ENCODE results near the gene PXDC1. TPM values are rescaled to one million over a fixed set of nuclear protein-coding genes. Genes with fewer than 3 reads are reported as not detected.

Gene PXDC1
- polyA plus RNA-seq, 1 donor from 2014 or later, result 3.9 TPM

GRCh38 chr6:3715285-3715684, 36.2 kb downstream of the PXDC1 start:
- Histone ChIP-seq H3K36me3 (ENCODE audit: insufficient read depth, low read length) (no peaks in the 10 kb centered on the region), H4K20me1 (ENCODE audit: insufficient read depth) (no peaks in the 10 kb centered on the region), H3K9me2 (ENCODE audit: insufficient read depth, low read length) (no peaks in the 10 kb centered on the region), H3K9me3 (ENCODE audit: low read length) (no peaks in the 10 kb centered on the region), H3K9ac (ENCODE audit: low read length) (no peak overlapping the region), H3K27ac (ENCODE audit: low read length) (no peak overlapping the region), H3K4me3 (ENCODE audit: low read length) (no peak overlapping the region), H3K27me3 (ENCODE audit: insufficient read depth, low read depth, low read length) (no peaks in the 10 kb centered on the region), H3K4me2 (ENCODE audit: low read length) (no peak overlapping the region), H3F3A (ENCODE audit: insufficient read depth, low read length, poor library complexity, severe bottlenecking) (no peaks in the 10 kb centered on the region), H3K79me2 (replicated peaks; ENCODE audit: insufficient read depth, low read length) (no peaks in the 10 kb centered on the region), H2AFZ (ENCODE audit: low read depth, low read length) (no peak overlapping the region)
- TF ChIP-seq RAD21 (conservative IDR thresholded peaks at IDR 0.05) (no peak), EP300 (conservative IDR thresholded peaks at IDR 0.05; ENCODE audit: poor library complexity, severe bottlenecking) (no peak), TAF1 (IDR thresholded peaks at IDR 0.05; ENCODE audit: low read depth) (no peak), REST (IDR thresholded peaks at IDR 0.05; ENCODE audit: borderline replicate concordance) (no peak), SMC3 (conservative IDR thresholded peaks at IDR 0.05; ENCODE audit: poor library complexity) (no peak), EZH2 (IDR thresholded peaks at IDR 0.05; ENCODE audit: borderline replicate concordance, insufficient read depth, low read length, poor library complexity, severe bottlenecking) (no peak), POLR2AphosphoS5 (IDR thresholded peaks at IDR 0.05) (no peak), MXI1 (conservative IDR thresholded peaks at IDR 0.05; ENCODE audit: poor library complexity, severe bottlenecking) (no peak), CTCF (IDR thresholded peaks at IDR 0.05; ENCODE audit: poor library complexity, severe bottlenecking) (no peak)

- no peak overlapping the region for H3K4me2 ChIP-seq (ENCODE audit: low read length)
- TF ChIP-seq RAD21 (conservative IDR thresholded peaks at IDR 0.05), result no peak
- no peak for TF ChIP-seq EP300 (conservative IDR thresholded peaks at IDR 0.05; ENCODE audit: poor library complexity, severe bottlenecking)
- TF ChIP-seq CTCF (IDR thresholded peaks at IDR 0.05; ENCODE audit: poor library complexity, severe bottlenecking), result no peak
- no peak for TF ChIP-seq MXI1 (conservative IDR thresholded peaks at IDR 0.05; ENCODE audit: poor library complexity, severe bottlenecking)
- no peak for TF ChIP-seq POLR2AphosphoS5 (IDR thresholded peaks at IDR 0.05)
- no peak for TF ChIP-seq TAF1 (IDR thresholded peaks at IDR 0.05; ENCODE audit: low read depth)
- no peak for TF ChIP-seq EZH2 (IDR thresholded peaks at IDR 0.05; ENCODE audit: borderline replicate concordance, insufficient read depth, low read length, poor library complexity, severe bottlenecking)
- TF ChIP-seq REST (IDR thresholded peaks at IDR 0.05; ENCODE audit: borderline replicate concordance), result no peak
- TF ChIP-seq SMC3 (conservative IDR thresholded peaks at IDR 0.05; ENCODE audit: poor library complexity), result no peak
- H3K9me2 ChIP-seq (ENCODE audit: insufficient read depth, low read length), result no peaks in the 10 kb centered on the region
- no peaks in the 10 kb centered on the region for H3K27me3 ChIP-seq (ENCODE audit: insufficient read depth, low read depth, low read length)
- no peak overlapping the region for H2AFZ ChIP-seq (ENCODE audit: low read depth, low read length)
- no peaks in the 10 kb centered on the region for H3F3A ChIP-seq (ENCODE audit: insufficient read depth, low read length, poor library complexity, severe bottlenecking)
- H3K9me3 ChIP-seq (ENCODE audit: low read length), result no peaks in the 10 kb centered on the region
- H3K27ac ChIP-seq (ENCODE audit: low read length), result no peak overlapping the region
- no peaks in the 10 kb centered on the region for H3K79me2 ChIP-seq (replicated peaks; ENCODE audit: insufficient read depth, low read length)
- H4K20me1 ChIP-seq (ENCODE audit: insufficient read depth), result no peaks in the 10 kb centered on the region
- H3K9ac ChIP-seq (ENCODE audit: low read length), result no peak overlapping the region
- no peaks in the 10 kb centered on the region for H3K36me3 ChIP-seq (ENCODE audit: insufficient read depth, low read length)
- H3K4me3 ChIP-seq (ENCODE audit: low read length), result no peak overlapping the region
Observed at GRCh38 chr6:3714768-3715167, 36.7 kb downstream of the PXDC1 start.

Measured in neural cell (in vitro differentiated cells).